ENCODE data around the gene TCF25.
"Not testable (repeated sequence)": the region's sequence is repeated elsewhere in the genome, so short reads cannot be mapped to it uniquely, and the experiment has no call there.

TCF25 gene

GRCh38 chr16:89910717-89911354 lies 37.4 kb downstream of the TCF25 start:
- TF ChIP-seq CTCF (IDR thresholded peaks at IDR 0.05; ENCODE audit: low read depth, low read length) = no peak
- H3K4me3 ChIP-seq (ENCODE audit: low read depth, low read length) = no peak overlapping the region

DNA sequence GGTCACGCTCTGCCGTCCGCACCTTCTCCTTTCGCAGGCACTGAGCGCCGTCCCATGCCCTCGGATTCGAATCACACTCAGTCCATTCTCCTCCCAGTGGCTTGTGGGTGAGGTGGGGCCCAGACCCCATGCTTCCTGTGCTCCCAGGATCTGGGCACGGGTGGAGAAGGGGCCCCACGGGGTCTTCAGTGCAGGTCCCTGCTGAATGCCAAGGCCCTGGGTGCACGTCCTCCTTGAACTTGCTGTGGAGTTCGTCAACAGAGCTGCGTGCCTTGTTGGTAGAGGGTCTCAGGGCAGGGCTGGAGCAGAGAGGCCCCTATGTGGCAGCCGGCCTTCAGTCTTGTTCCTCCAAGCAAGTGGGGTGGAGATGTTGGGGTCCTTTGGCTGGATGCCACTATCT lies 38.0 kb downstream of the TCF25 start:
- no peak for TF ChIP-seq CTCF (IDR thresholded peaks at IDR 0.05; ENCODE audit: low read depth, low read length)
- no peak overlapping the region for H3K4me3 ChIP-seq (ENCODE audit: low read depth, low read length)

- no peak overlapping the region for H3K4me3 ChIP-seq (ENCODE audit: low read depth, low read length)
- TF ChIP-seq CTCF (IDR thresholded peaks at IDR 0.05; ENCODE audit: low read depth, low read length) = no peak
These were observed 38.8 kb downstream of the TCF25 start for GRCh38 chr16:89912143-89912542.

- no peak overlapping the region for H3K4me3 ChIP-seq (ENCODE audit: low read depth, low read length)
- no peak for TF ChIP-seq CTCF (IDR thresholded peaks at IDR 0.05; ENCODE audit: low read depth, low read length)
These were observed 39.2 kb downstream of the TCF25 start for GRCh38 chr16:89912627-89913026.

- TF ChIP-seq CTCF (IDR thresholded peaks at IDR 0.05; ENCODE audit: low read depth, low read length) = no peak
- H3K4me3 ChIP-seq (ENCODE audit: low read depth, low read length) = no peak overlapping the region
These were observed 40.3 kb downstream of the TCF25 start for GRCh38 chr16:89913408-89914387.

- not testable (repeated sequence) for H3K4me3 ChIP-seq (ENCODE audit: low read depth, low read length)
These were observed 41.4 kb downstream of the TCF25 start for GRCh38 chr16:89914642-89915285.

DNA sequence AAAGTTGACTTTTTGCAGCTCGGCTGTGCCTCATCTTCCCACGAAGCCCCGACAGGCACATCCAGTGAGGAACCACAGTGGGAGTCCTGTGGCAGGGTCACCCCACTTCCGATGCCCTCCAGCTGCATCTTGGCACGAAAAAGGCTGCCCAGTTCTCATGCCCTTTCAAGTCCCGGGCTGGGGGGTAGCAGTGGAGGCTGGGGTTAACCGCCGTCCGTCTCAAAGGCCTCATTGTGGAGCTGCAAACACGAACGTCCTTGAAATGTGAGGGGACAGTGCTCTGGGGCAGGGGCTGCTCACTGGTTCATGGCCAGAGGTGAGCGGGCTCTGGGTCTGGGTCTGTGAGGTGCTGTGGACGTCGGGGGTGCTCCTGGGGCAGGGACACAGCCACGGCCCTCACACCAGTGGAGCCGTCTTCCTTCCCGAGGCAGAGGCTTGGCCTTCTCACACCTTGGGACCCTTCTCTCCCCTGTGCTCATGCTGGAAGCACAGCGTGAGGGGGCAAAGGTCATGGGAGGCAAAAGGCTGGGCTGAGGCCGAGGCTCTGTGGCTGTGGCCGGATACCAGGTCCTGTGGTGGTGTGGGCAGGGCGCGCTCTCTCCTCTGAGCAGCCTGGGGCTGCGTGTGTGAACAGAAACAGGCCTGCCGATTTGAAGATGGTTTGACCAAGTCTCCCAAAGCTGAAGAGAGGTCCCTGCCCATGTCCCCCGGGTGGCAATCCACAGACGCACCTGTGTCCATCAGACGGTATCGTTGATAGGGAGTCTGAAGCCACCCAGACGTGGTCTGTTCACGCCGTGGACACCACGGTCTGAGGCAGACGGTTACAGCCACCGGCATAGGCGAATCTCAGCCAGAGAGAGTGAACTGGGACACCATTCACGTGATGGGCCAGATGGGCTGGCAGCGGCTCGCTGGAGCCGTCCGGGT lies 42.2 kb downstream of the TCF25 start:
- no peak for TF ChIP-seq CTCF (IDR thresholded peaks at IDR 0.05; ENCODE audit: low read depth, low read length)

More for the DNA sequence above, 42.2 kb downstream of the TCF25 start:
- no peak overlapping the region for H3K4me3 ChIP-seq (ENCODE audit: low read depth, low read length)
